Hypothalamus (tissue), 51 donors: ENCODE results near the gene NAA80.
A peak's percentile ranks its signal among the peaks of the same experiment; 100 is the strongest.
"Not testable (repeated sequence)": the region's sequence is repeated elsewhere in the genome, so short reads cannot be mapped to it uniquely, and the experiment has no call there.

Source experiments
- DNase-seq, 51 donors: peaks; one replicate each; lab custom pipeline; 2025; lab: John Stamatoyannopoulos, UW

The NAA80 gene

DNA sequence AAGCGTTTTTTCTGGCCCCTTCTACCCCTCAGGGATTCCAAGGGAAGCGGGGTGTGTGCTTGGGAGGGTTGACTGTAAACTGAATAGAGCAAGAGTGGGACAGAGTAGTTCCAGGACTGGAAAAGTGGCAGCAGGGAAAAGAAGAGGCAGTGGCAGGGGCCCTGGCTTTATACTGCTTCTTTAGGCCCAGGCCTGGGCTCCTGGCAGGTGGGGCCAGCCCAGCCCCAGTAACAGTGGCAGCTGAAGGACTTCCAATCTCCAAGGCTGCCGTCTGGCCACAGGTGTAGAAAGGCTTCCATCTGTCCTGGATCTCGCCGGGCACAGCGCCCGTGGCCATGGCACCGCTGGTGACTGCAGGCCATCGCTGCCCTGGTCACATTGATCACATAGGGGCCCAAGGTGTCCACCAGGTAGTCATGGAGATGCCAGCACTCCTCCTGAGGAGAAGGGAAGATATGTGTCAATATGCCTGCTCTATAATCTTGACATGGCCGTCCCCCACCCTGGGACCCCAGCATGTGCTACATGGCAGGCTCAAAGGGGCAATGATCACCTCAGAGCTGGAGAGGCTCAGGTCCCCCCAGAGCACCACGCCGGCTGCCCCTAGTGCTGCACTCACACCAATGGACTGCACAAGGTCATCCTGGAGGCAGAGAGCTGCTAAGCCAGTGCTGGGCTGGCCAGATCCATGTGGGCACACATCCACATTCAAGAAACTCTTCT is 6.0 kb downstream of the NAA80 start:
- no peak for DNase-seq

DNA sequence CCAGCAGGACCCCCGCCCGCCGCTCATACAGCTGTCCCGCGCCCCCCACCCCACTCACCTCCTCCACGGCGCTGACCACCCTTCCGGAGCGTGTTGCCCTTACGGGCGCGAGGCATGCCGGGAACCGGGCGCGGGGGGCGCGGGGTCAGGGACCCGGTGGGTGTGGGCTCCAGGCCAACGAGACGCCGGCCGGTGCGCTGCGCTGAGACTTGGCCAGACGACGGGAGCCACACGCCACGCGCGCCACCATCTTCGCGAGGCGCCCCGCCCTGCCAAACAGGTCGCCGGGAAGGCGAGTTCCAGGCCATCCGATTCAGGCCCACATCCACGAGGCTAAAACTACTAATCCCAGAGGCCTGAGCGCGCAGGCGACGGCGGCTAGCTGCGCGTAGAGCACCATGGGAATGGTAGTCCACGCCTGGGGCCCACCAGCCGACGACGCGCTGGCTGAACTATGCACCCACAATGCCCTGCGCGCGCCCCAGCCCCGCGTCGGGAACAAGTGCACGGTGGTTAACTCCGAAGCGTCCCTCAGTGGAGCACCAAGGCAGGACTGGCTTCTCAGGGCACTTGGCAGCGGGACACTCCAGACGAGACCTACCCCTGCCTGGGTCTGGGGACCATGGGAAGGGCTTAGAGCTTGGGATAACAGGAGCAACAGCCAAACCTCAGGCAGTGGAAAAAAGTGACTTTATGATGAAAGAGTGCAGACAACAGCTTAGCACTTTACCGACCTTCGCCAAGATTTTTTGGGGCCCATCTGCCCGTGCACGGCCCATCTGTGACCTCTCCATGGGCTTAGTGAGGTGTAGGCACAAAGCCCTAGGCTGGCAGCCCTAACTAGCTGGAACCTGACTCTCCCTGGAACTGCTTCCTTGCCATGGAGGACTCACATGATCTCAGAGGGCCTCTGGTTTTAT is 6.8 kb downstream of the NAA80 start, which contains the start of gene IFRD2:
Gene IFRD2, minus strand, starts transcription at position 271 of the 920 bp plus-strand sequence. Its CDS starts 155 bp downstream, at position 116.
- DNase-seq, result peak; percentile 51 to 99 (median 97)

- DNase-seq, result no peak
Measured at GRCh38 chr3:50290161-50290641, 9.0 kb downstream of the NAA80 start.

- no peak for DNase-seq
Measured at GRCh38 chr3:50289130-50289529, 10.1 kb downstream of the NAA80 start.

DNA sequence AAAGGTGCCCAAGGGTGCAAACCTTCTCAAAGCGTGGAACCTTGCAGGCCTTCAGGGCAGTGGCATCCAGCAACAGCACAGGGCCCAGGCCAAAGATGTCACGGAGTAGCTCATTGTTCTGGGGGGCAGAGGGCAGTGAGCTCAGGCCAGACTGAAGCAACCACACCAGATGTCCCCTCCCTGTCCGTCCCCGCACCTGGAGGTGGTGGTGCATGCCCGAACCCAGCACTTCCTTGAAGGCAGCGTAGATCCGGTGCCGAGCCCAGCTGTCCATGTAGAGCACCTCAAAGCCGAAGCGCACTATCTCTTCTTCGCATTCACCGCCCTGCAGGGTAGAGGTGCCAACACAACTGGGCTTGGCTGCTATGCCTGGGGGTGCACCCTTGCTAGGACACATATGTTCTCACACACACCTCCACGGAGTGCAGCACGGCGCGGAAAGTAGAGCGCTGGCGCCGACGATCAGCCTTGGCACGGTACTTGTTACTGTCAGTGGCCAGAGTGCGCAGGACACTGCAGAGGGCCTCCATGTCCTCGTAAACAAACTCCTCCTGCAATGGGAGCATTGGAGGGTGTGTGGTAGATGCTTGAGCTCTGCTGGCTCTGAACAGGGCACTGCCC is 10.7 kb downstream of the NAA80 start:
- no peak for DNase-seq

DNA sequence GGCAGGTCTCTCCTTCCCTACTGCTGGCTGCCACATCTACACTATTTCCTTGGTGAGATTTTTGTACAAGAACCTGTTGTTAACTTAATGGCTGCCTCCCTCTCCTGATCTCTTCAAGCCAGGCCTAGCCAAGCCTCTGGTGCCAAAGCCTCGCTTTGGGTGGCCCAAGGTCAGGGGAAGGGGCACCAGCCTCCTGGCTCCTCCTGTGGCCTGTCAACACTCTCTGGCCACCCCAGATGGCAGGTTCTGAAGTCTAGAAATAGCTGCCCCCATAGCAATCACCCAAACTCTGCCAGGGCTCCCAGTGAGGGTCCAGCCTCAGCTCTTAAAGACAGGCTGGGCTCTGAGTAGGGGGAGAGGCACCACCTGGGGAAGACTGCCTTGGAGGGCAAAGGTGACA is 11.9 kb downstream of the NAA80 start:
- DNase-seq, result no peak

DNA sequence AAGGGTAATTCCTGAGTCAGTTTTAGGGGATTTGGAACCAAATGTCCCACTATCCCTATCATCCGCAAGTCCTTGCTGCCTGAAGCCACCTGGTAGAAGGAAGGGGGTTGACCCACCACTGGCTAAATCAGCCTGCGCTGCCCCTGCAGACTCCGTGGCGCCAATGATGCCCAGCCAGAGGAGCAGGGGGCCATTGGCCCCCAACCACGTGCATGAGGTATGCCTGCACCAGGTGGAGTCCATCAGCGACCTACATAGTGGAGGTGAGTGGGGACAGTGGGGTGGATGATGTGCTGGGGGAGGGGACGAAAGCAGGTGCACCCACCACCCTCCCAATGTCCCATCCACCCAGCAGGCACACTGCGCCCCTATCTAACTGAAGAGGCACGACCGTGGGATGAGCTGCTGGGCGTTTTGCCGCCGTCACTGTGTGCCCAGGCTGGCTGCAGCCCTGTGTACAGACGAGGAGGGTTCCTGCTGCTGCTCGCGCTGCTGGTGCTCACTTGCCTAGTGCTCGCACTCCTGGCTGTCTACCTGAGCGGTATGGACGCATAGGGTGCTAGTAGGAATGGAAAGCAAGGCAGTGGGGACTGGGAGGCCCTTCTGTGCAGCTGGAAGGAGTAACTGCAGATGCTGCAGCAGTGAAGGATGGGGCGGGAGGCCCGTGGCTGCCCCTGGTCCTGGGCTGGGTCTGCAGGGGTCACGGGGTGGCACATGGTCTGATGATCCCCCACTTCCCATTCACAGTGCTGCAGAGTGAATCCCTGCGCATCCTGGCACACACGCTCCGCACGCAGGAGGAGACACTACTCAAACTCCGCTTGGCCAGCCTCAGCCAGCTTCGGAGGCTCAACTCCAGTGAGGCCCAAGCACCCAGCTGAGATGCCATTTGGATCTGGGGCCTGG is 12.6 kb downstream of the NAA80 start:
- no peak for DNase-seq

DNA sequence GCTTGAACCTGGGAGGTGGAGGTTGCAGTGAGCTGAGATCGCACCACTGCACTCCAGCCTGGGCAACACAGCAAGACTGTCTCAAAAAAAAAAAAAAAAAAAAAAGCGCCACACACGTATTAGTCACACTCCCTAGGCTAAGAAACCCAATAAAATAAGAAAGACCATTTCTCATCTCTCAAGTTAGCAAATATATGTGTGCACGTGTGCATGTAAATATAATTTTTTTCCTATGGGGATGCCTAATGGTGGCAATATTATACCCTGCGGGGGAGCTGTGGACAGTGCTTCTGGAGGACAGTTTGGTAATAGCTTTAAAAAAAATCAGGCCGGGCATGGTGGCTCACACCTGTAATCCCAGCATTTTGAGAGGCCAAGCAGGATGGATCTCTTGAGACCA is 15.1 kb downstream of the NAA80 start:
- DNase-seq, result not testable (repeated sequence)

DNA sequence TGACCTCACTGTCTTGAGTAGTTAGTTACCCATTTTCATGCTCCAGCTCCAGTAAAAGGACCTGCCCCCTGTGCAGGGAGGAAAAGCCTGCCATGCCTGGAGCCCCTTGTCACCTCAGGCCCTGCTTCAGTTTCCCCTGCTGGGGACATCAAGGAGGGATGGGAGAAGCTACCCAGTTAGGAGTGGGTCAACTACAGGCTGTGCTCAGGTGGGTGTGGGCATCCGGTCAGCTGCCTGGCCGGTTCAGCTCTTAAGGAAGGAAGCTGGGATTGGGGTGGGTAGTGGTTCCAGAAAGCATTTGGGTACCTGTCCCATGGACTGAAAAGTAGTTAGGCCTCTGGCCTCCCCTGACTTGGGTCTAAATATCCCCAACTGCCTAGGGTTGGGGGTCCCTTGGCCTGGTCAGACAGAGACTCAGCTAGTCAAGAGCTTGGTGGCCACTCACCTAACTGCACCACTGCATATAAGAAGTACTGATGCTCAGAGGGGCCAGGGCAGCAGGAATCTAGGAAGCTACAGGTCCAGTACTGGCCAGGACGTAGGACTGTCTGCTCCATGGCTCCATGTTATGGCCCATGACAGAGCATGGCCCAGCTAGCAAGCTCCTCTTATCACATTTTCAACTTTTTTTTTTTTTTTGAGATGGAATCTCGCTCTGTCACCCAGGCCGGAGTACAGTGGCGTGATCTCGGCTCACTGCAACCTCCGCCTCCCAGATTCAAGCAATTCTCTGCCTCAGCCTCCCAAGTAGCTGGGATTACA is 19.8 kb downstream of the NAA80 start:
- DNase-seq, result no peak

- peak in 15 of 51 donors; percentile 18 to 65 (median 48) for DNase-seq
Measured at GRCh38 chr3:50278880-50279224, 20.4 kb downstream of the NAA80 start, which contains the start of gene LSMEM2. Gene LSMEM2, plus strand, starts transcription at chr3:50279087. Its CDS starts 27 bp downstream, at chr3:50279114.

- peak in 13 of 51 donors; percentile 26 to 65 (median 52) for DNase-seq
Measured at GRCh38 chr3:50278123-50278879, 20.9 kb downstream of the NAA80 start.

GRCh38 chr3:50276762-50277101 is 22.5 kb downstream of the NAA80 start:
- no peak for DNase-seq

- no peak for DNase-seq
Measured at GRCh38 chr3:50275996-50276761, 23.0 kb downstream of the NAA80 start.

DNA sequence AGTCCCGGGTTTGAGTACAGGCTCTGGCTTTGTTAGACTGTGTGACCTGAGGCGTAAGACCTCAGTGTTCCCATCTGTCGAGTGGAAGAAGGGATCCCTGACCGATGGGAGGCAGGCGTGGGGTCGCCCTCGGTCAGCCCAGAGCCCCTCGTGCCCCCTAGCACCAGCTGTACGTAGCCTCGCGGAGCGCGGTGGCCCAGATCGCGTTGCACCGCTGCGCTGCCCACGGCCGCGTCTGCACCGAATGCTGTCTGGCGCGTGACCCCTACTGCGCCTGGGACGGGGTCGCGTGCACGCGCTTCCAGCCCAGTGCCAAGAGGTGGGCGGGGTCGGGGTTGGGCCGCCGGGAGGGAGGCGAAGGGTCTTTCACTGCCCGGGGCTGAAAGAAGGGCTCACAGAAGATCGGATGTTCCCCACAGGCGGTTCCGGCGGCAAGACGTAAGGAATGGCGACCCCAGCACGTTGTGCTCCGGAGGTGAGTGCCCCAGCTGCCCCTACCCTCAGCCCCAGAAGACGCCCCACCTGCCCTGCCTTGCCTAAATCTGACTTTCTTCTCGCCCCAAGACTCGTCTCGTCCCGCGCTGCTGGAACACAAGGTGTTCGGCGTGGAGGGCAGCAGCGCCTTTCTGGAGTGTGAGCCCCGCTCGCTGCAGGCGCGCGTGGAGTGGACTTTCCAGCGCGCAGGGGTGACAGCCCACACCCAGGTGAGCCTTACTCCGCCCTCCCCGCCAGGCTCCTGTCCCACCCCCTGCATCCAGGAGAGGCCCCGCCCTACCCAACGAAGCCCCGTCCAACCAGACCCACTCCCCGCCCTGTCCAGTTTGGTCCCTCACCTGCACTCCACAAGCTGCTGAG is 23.8 kb downstream of the NAA80 start:
- DNase-seq, result no peak

DNA sequence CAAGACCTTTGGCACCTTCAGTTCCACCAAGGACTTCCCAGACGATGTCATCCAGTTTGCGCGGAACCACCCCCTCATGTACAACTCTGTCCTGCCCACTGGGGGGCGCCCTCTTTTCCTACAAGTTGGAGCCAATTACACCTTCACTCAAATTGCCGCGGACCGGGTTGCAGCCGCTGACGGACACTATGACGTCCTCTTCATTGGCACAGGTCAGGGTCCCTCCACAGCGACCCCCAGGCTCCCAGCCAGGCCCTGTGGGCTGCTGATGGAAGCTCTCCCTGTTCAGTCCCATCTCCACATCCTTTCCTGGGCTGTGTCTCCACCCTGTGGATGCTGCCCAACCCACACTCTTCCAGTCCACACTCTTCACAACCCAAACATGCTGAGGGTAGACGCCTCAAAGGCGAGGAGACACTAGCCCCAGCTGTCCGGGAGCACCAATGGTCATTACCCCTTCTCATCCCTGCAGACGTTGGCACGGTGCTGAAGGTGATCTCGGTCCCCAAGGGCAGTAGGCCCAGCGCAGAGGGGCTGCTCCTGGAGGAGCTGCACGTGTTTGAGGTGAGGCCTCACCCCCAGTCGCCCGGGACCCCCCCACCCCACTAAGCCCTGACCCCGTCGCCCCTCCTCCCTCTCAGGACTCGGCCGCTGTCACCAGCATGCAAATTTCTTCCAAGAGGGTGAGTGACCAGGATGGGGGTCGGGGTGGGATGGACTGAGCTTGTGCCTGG is 24.7 kb downstream of the NAA80 start:
- DNase-seq, result peak in 23 of 51 donors; percentile 16 to 61 (median 39)

GRCh38 chr3:50273689-50274065 is 25.5 kb downstream of the NAA80 start:
- DNase-seq, result no peak
